H1 (cell line): ENCODE measurements around the gene ETS1. TPM values are rescaled to one million over a fixed set of nuclear protein-coding genes. Genes with fewer than 3 reads are reported as not detected.

Experiments
- CTCF ChIA-PET: fragments of 300-600 bp; sonication (Branson Sonifier 250); formaldehyde crosslinking; loops from one replicate; lab custom pipeline; 2021; ENCODE audit not compliant: partially characterized antibody; lab: Charles Lee
- POLR2A ChIA-PET: fragments of 300-600 bp; sonication (Branson Sonifier 250); formaldehyde crosslinking; loops from one replicate; lab custom pipeline; 2021; ENCODE audit warnings: inconsistent platforms; ENCODE audit not compliant: partially characterized antibody; lab: Charles Lee
- DNase-seq, 2 experiments: peaks; one replicate each; pipeline versions ENCODE4 v3.0.0 to v3.0.0-alpha.2; 2010 to 2022; ENCODE audit warnings: low spot score in 2 of 2, low read depth in 1 of 2, mixed read lengths in 1 of 2
- FAIRE-seq: peaks from 2 replicates; lab custom pipeline; 2011; peaks lifted over from hg19 to GRCh38; lab: Jason Lieb, UNC
- H2AFZ ChIP-seq: 2 replicates; pipeline ENCODE4 v1.8.1; 2012; ENCODE audit warnings: low read length, inconsistent platforms
- H2AK5ac ChIP-seq: 2 replicates; pipeline ENCODE4 v1.6.1; 2013; ENCODE audit warnings: low read depth, low read length
- H2BK120ac ChIP-seq: replicated peaks from 2 replicates; pipeline ENCODE3; 2013; ENCODE audit warnings: low read depth, low read length, inconsistent platforms
- H2BK12ac ChIP-seq: 2 replicates; pipeline ENCODE4 v1.6.1; 2013; ENCODE audit warnings: low read depth, low read length
- H2BK15ac ChIP-seq: 2 replicates; pipeline ENCODE4 v1.6.1; 2013; ENCODE audit warnings: low read length
- H2BK20ac ChIP-seq: 2 replicates; pipeline ENCODE4 v1.6.1; 2013; ENCODE audit warnings: low read length
- H2BK5ac ChIP-seq: 2 replicates; pipeline ENCODE4 v1.6.1; 2013; ENCODE audit warnings: low read depth, low read length
- H3K14ac ChIP-seq: 2 replicates; pipeline ENCODE4 v1.6.1; 2013; ENCODE audit warnings: inconsistent platforms; ENCODE audit not compliant: insufficient read length
- H3K18ac ChIP-seq: 2 replicates; pipeline ENCODE4 v1.6.1; 2013; ENCODE audit warnings: low read length; ENCODE audit errors: extremely low read depth
- H3K23ac ChIP-seq: 2 replicates; pipeline ENCODE4 v1.6.1; 2013; ENCODE audit warnings: inconsistent platforms; ENCODE audit not compliant: insufficient read length
- H3K23me2 ChIP-seq: 2 replicates; pipeline ENCODE4 v1.6.1; 2013; ENCODE audit warnings: low read depth, low read length
- H3K27ac ChIP-seq: 2 replicates; pipeline ENCODE4 v1.6.1; 2011; ENCODE audit warnings: low read depth, low read length, inconsistent platforms
- H3K27me3 ChIP-seq, 4 experiments: replicated peaks in 1 of 4; 1 replicate in 1 of 4; 2 replicates in 3 of 4; pipeline versions ENCODE4 v1.6.1 to v1.8.1; 2011 to 2013; ENCODE audit warnings: low read length in 3 of 4, mild to moderate bottlenecking in 3 of 4, inconsistent platforms in 2 of 4, mixed read lengths in 2 of 4, moderate library complexity in 1 of 4; ENCODE audit not compliant: control insufficient read depth in 3 of 4, insufficient read depth in 3 of 4; ENCODE audit errors: extremely low read depth in 1 of 4
- H3K36me3 ChIP-seq, 4 experiments: 2 replicates each; pipeline versions ENCODE4 v1.6.1 to v1.8.1; 2011 to 2013; ENCODE audit warnings: mild to moderate bottlenecking in 4 of 4, low read length in 3 of 4, moderate library complexity in 2 of 4, control low read depth in 1 of 4, inconsistent platforms in 1 of 4; ENCODE audit not compliant: insufficient read depth in 4 of 4, control insufficient read depth in 2 of 4
- H3K4ac ChIP-seq: replicated peaks from 2 replicates; pipeline ENCODE3; 2013; ENCODE audit warnings: low read length, low read depth, mixed read lengths, inconsistent platforms; ENCODE audit not compliant: insufficient read length
- H3K4me1 ChIP-seq, 4 experiments: replicated peaks in 1 of 4; 1 replicate in 1 of 4; 2 replicates in 3 of 4; pipeline versions ENCODE4 v1.6.1 to v1.8.1; 2011 to 2013; ENCODE audit warnings: low read length in 3 of 4, inconsistent platforms in 2 of 4, mixed read lengths in 1 of 4; ENCODE audit not compliant: insufficient read depth in 4 of 4, control insufficient read depth in 3 of 4
- H3K4me2 ChIP-seq, 2 experiments: 2 replicates each; pipeline versions ENCODE4 v1.6.1 to v1.8.1; 2011 to 2013; ENCODE audit warnings: low read depth in 2 of 2, low read length in 2 of 2, control low read depth in 1 of 2, inconsistent platforms in 1 of 2, mild to moderate bottlenecking in 1 of 2; ENCODE audit not compliant: insufficient read depth in 1 of 2
- H3K4me3 ChIP-seq, 4 experiments: fragments of 200-600, 300-600 bp in 1 of 4; sonication (generic), shearing (Covaris generic), sonication (Bioruptor Twin) in 1 of 4; 2 replicates each; pipeline versions ENCODE4 v1.5.1 to v1.8.1; 2011 to 2016; ENCODE audit warnings: low read length in 4 of 4, low read depth in 3 of 4, control low read depth in 2 of 4, inconsistent platforms in 2 of 4, mild to moderate bottlenecking in 2 of 4, mixed read lengths in 1 of 4, moderate library complexity in 1 of 4; ENCODE audit not compliant: insufficient read depth in 2 of 4; ENCODE audit errors: extremely low read depth in 1 of 4
- H3K56ac ChIP-seq: replicated peaks from 2 replicates; pipeline ENCODE3; 2013; ENCODE audit warnings: low read depth, mild to moderate bottlenecking, mixed read lengths, low read length, inconsistent platforms; ENCODE audit not compliant: insufficient read length
- H3K79me1 ChIP-seq: 2 replicates; pipeline ENCODE4 v1.6.1; 2013; ENCODE audit warnings: low read depth, low read length, control low read depth
- H3K79me2 ChIP-seq, 2 experiments: 2 replicates each; pipeline versions ENCODE4 v1.6.1 to v1.8.1; 2012 to 2013; ENCODE audit warnings: low read length in 2 of 2, mild to moderate bottlenecking in 2 of 2, inconsistent platforms in 1 of 2; ENCODE audit not compliant: insufficient read depth in 2 of 2, control insufficient read depth in 1 of 2
- H3K9ac ChIP-seq, 4 experiments: replicated peaks in 1 of 4; 1 replicate in 1 of 4; 2 replicates in 3 of 4; pipeline versions ENCODE4 v1.6.1 to v1.8.1; 2011 to 2013; ENCODE audit warnings: low read depth in 3 of 4, low read length in 3 of 4, control low read depth in 2 of 4, mild to moderate bottlenecking in 2 of 4, moderate library complexity in 2 of 4, inconsistent platforms in 1 of 4; ENCODE audit errors: extremely low read depth in 1 of 4
- H3K9me3 ChIP-seq, 2 experiments: 2 replicates each; pipeline versions ENCODE4 v1.6.1 to v1.8.1; 2012 to 2013; ENCODE audit warnings: mild to moderate bottlenecking in 2 of 2, moderate library complexity in 2 of 2, control low read depth in 1 of 2, inconsistent platforms in 1 of 2, low read depth in 1 of 2, low read length in 1 of 2, mixed read lengths in 1 of 2; ENCODE audit not compliant: insufficient read depth in 2 of 2
- H4K20me1 ChIP-seq, 2 experiments: replicated peaks in 1 of 2; 2 replicates each; pipeline versions ENCODE3 to v1.8.1; 2011 to 2013; ENCODE audit warnings: inconsistent platforms in 2 of 2, low read length in 2 of 2, mild to moderate bottlenecking in 1 of 2; ENCODE audit not compliant: insufficient read depth in 2 of 2, control insufficient read depth in 1 of 2
- H4K5ac ChIP-seq: 2 replicates; pipeline ENCODE4 v1.6.1; 2013; ENCODE audit warnings: low read length, low read depth, mixed read lengths, inconsistent platforms; ENCODE audit not compliant: insufficient read length
- H4K8ac ChIP-seq: 2 replicates; pipeline ENCODE4 v1.8.0; 2013; ENCODE audit warnings: mild to moderate bottlenecking, moderate library complexity, low read length, inconsistent platforms; ENCODE audit not compliant: insufficient read depth; ENCODE audit errors: extremely low read depth
- H4K91ac ChIP-seq: replicated peaks from 2 replicates; pipeline ENCODE3; 2013; ENCODE audit warnings: low read length, mixed read lengths, inconsistent platforms; ENCODE audit not compliant: insufficient read length
- ASH2L ChIP-seq: fragments of 200-600, 300-600 bp; sonication (generic); IDR thresholded peaks from one replicate; pipeline ENCODE4 v1.7.1; 2017; ENCODE audit warnings: low read length
- BACH1 ChIP-seq: IDR thresholded peaks from 2 replicates; pipeline ENCODE4 v1.6.1; 2012; ENCODE audit warnings: low read length, improper control_type of control experiment
- BRCA1 ChIP-seq: IDR thresholded peaks from 2 replicates; pipeline ENCODE4 v1.6.1; 2012; ENCODE audit warnings: low read depth, low read length, improper control_type of control experiment
- CEBPB ChIP-seq: IDR thresholded peaks from 2 replicates; pipeline ENCODE4 v1.6.1; 2012; ENCODE audit warnings: low read depth, low read length
- GTF2F1 ChIP-seq: IDR thresholded peaks from 2 replicates; pipeline ENCODE4 v1.6.1; 2012; ENCODE audit warnings: low read depth, low read length, improper control_type of control experiment, borderline replicate concordance
- JUND ChIP-seq: IDR thresholded peaks from 2 replicates; pipeline ENCODE4 v1.6.1; 2011; ENCODE audit warnings: mild to moderate bottlenecking, improper control_type of control experiment, low read length
- KDM1A ChIP-seq: fragments of 200-600, 300-600 bp; sonication (generic); IDR thresholded peaks from 2 replicates; pipeline ENCODE4 v1.7.1; 2016; ENCODE audit warnings: mild to moderate bottlenecking, low read length, borderline replicate concordance
- MAX ChIP-seq: IDR thresholded peaks from 2 replicates; pipeline ENCODE4 v1.6.1; 2012; ENCODE audit warnings: inconsistent platforms
- POLR2AphosphoS5 ChIP-seq: IDR thresholded peaks from 2 replicates; pipeline ENCODE4 v1.6.1; 2011; ENCODE audit warnings: low read depth, low read length
- SIN3A ChIP-seq, 2 experiments: IDR thresholded peaks in 1 of 2; conservative IDR thresholded peaks in 1 of 2; 2 replicates each; pipeline ENCODE4 v1.6.1; 2011 to 2012; ENCODE audit warnings: low read length in 2 of 2, improper control_type of control experiment in 1 of 2, low read depth in 1 of 2, mild to moderate bottlenecking in 1 of 2
- SIRT6 ChIP-seq: IDR thresholded peaks from one replicate; pipeline ENCODE4 v1.7.1; 2012; ENCODE audit warnings: low read length, inconsistent platforms
- SP4 ChIP-seq: IDR thresholded peaks from 2 replicates; pipeline ENCODE4 v1.6.1; 2012; ENCODE audit warnings: low read length, inconsistent platforms
- TEAD4 ChIP-seq: IDR thresholded peaks from 2 replicates; pipeline ENCODE4 v1.6.1; 2012; ENCODE audit warnings: low read depth, low read length, inconsistent platforms, mixed read lengths
- WGBS, 2 experiments: shearing (Covaris generic) in 1 of 2; methylation state at CpG; one replicate each; pipeline versions ENCODE4 v1.1.6 to v1.1.7; 2013 to 2015; ENCODE audit warnings: low lambda C conversion rate in 2 of 2, mixed read lengths in 2 of 2, inconsistent platforms in 1 of 2, low coverage in 1 of 2, missing lambda C conversion rate in 1 of 2; ENCODE audit not compliant: insufficient replicate concordance in 2 of 2, insufficient coverage in 1 of 2, insufficient read length in 1 of 2; ENCODE audit errors: extremely low coverage in 1 of 2, missing lambda C conversion rate in 1 of 2; 5-methylcytosine and 5-hydroxymethylcytosine counted together
- polyA plus RNA-seq, 7 experiments: library from polyadenylated mRNA; depleted of rRNA in 3 of 7; stranded (reverse) in 5 of 7; unstranded in 2 of 7; fragments of >200 nt in 5 of 7; fragments of 200-250 nt in 2 of 7; gene quantifications; 1 replicate in 5 of 7; 2 replicates in 1 of 7; 4 replicates in 1 of 7; pipeline versions ENCODE4 v1.2.1 to v1.2.3, GENCODE V29; 2011 to 2013; ENCODE audit warnings: missing spikeins in 2 of 7, mixed read lengths in 2 of 7
- total RNA-seq: library from RNA; stranded (reverse); fragmentation: NEBNext Ultra II Directional; extraction: Animal tissue kit (Norgen Biotek cat#: 25700); gene quantifications from 2 replicates; pipeline ENCODE4 v1.2.1, GENCODE V29; 2021
- TF ChIP-seq, protein P1 (sequence below): IDR thresholded peaks from 2 replicates; pipeline ENCODE4 v1.6.1; 2012; ENCODE audit warnings: low read length, inconsistent platforms

Gene ETS1
- total and polyA plus RNA-seq, 2 of the 8 experiments (the other 6 are each of a cell fraction or from before 2014, with no cell fraction given): 10.0 to 35.3 TPM

- Histone ChIP-seq H2BK20ac (no peak overlapping the region), H3K56ac (no peak overlapping the region), H3K9ac (no peak overlapping the region), H2BK120ac (no peak overlapping the region), H3K23ac (no peak overlapping the region), H3K27ac (no peak overlapping the region), H2AFZ (no peak overlapping the region), H3K36me3 (no peaks in the 10 kb centered on the region), H2BK12ac (no peak overlapping the region), H3K4ac (no peak overlapping the region), H4K5ac (no peak overlapping the region), H3K9me3 (no peaks in the 10 kb centered on the region), H4K8ac (no peak overlapping the region), H2BK15ac (no peak overlapping the region), H3K23me2 (no peaks in the 10 kb centered on the region), H3K4me1 (peaks cover 0 to 12% (median 5%) of the 10 kb centered on the region in 4 experiments; a peak in 5 of 7 replicates), H4K91ac (no peak overlapping the region), H3K18ac (no peak overlapping the region), H4K20me1 (no peaks in the 10 kb centered on the region), H3K14ac (no peak overlapping the region), H3K79me1 (no peaks in the 10 kb centered on the region), H3K4me3 (no peak overlapping the region), H3K27me3 (no peaks in the 10 kb centered on the region), H3K79me2 (no peaks in the 10 kb centered on the region; a peak in 1 of 4 replicates), H2AK5ac (no peak overlapping the region), H3K4me2 (no peak overlapping the region), H2BK5ac (no peak overlapping the region)
- POLR2A ChIA-PET: interaction anchor here (0.6 kb wide), 1 partner anchor 333 kb away, joined by 3 read pairs; no protein-coding TSS in a partner anchor
- DNase-seq (no peak), FAIRE-seq (no peak)
- WGBS, 2 experiments: 87% methylated on average over 5 of the region's 5 CpGs; no CpG with 5 or more reads in 1 of the 2 experiments
- CTCF ChIA-PET: interaction anchor here (0.6 to 1.5 kb wide), 3 partner anchors 11 to 1726 kb away, joined by 3 to 5 read pairs (median 5); no protein-coding TSS in a partner anchor
- TF ChIP-seq TEAD4 (no peak), GTF2F1 (no peak), MAX (no peak), CEBPB (no peak), KDM1A (no peak), POLR2AphosphoS5 (no peak), BACH1 (no peak), JUND (no peak), ASH2L (no peak), SIRT6 (no peak), BRCA1 (no peak), SIN3A (conservative IDR thresholded peaks at IDR 0.05 in 1 of 2, IDR thresholded peaks at IDR 0.05 in 1 of 2; ENCODE audit: low read depth in 1 of 2, low read length in 2 of 2) (no peak), SP4 (no peak)
- TF ChIP-seq, protein P1, sequence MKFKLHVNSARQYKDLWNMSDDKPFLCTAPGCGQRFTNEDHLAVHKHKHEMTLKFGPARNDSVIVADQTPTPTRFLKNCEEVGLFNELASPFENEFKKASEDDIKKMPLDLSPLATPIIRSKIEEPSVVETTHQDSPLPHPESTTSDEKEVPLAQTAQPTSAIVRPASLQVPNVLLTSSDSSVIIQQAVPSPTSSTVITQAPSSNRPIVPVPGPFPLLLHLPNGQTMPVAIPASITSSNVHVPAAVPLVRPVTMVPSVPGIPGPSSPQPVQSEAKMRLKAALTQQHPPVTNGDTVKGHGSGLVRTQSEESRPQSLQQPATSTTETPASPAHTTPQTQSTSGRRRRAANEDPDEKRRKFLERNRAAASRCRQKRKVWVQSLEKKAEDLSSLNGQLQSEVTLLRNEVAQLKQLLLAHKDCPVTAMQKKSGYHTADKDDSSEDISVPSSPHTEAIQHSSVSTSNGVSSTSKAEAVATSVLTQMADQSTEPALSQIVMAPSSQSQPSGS: no peak
Observed at GRCh38 chr11:128500493-128500892, 86.9 kb downstream of the ETS1 start.
